Fibroblast of lung (primary cell): ENCODE data around the gene C3orf20. TPM values are rescaled to one million over a fixed set of nuclear protein-coding genes. Genes with fewer than 3 reads are reported as not detected.

ENCODE experiments used
- DNase-seq, 2 donors: peaks; one replicate each; pipeline versions ENCODE4 v3.0.0 to v3.0.0-alpha.2; 2010; ENCODE audit warnings: low read depth in 2 of 2
- H2AFZ ChIP-seq: 2 replicates; pipeline ENCODE4 v1.5.1; 2012; ENCODE audit warnings: low read length, control low read depth, inconsistent platforms
- H3K27ac ChIP-seq: 2 replicates; pipeline ENCODE4 v1.5.1; 2011; ENCODE audit warnings: low read length, control low read depth; ENCODE audit not compliant: insufficient read depth
- H3K27me3 ChIP-seq: 2 replicates; pipeline ENCODE4 v1.5.1; 2011; ENCODE audit warnings: mild to moderate bottlenecking, low read length; ENCODE audit not compliant: control insufficient read depth, insufficient read depth
- H3K36me3 ChIP-seq: 2 replicates; pipeline ENCODE4 v1.5.1; 2011; ENCODE audit warnings: low read length; ENCODE audit not compliant: control insufficient read depth, insufficient read depth
- H3K4me1 ChIP-seq: 2 replicates; pipeline ENCODE4 v1.5.1; 2011; ENCODE audit warnings: low read length; ENCODE audit not compliant: control insufficient read depth, insufficient read depth; ENCODE audit errors: extremely low read depth
- H3K4me2 ChIP-seq: 2 replicates; pipeline ENCODE4 v1.5.1; 2011; ENCODE audit warnings: low read length, control low read depth; ENCODE audit not compliant: insufficient read depth; ENCODE audit errors: extremely low read depth
- H3K4me3 ChIP-seq, 4 experiments: fragments of 200-600 bp in 1 of 4; sonication (generic) in 1 of 4; replicated peaks in 1 of 4; 2 replicates each; pipeline ENCODE4 v1.5.1; 2011 to 2016; ENCODE audit warnings: low read length in 4 of 4, low read depth in 3 of 4, mild to moderate bottlenecking in 3 of 4, control low read depth in 2 of 4, inconsistent platforms in 1 of 4, mixed read lengths in 1 of 4; ENCODE audit not compliant: insufficient read depth in 1 of 4; ENCODE audit errors: control extremely low read depth in 1 of 4
- H3K79me2 ChIP-seq: 2 replicates; pipeline ENCODE4 v1.5.1; 2012; ENCODE audit warnings: mild to moderate bottlenecking, low read length, inconsistent platforms; ENCODE audit not compliant: control insufficient read depth, insufficient read depth
- H3K9ac ChIP-seq: 2 replicates; pipeline ENCODE4 v1.5.1; 2011; ENCODE audit warnings: mild to moderate bottlenecking, low read length, control low read depth; ENCODE audit not compliant: insufficient read depth
- H3K9me3 ChIP-seq: 2 replicates; pipeline ENCODE4 v1.5.1; 2012; ENCODE audit warnings: low read depth, low read length; ENCODE audit not compliant: control insufficient read depth, insufficient read depth
- H4K20me1 ChIP-seq: 2 replicates; pipeline ENCODE4 v1.5.1; 2011; ENCODE audit warnings: low read length; ENCODE audit not compliant: control insufficient read depth, insufficient read depth; ENCODE audit errors: extremely low read depth
- CTCF ChIP-seq, 2 donors: IDR thresholded peaks in 1 of 2; conservative IDR thresholded peaks in 1 of 2; 1 replicate in 1 of 2; 2 replicates in 1 of 2; pipeline ENCODE4 v1.5.1; 2011 to 2012; ENCODE audit warnings: low read length in 2 of 2, control low read depth in 1 of 2, inconsistent platforms in 1 of 2, low read depth in 1 of 2, mild to moderate bottlenecking in 1 of 2
- EZH2 ChIP-seq: IDR thresholded peaks from 2 replicates; pipeline ENCODE4 v1.5.1; 2012; ENCODE audit warnings: low read length, control low read depth, mild to moderate bottlenecking; ENCODE audit errors: missing control alignments
- polyA plus RNA-seq, 2 donors: library from polyadenylated mRNA; depleted of rRNA in 1 of 2; stranded (reverse) in 1 of 2; unstranded in 1 of 2; fragments of >200 nt; gene quantifications; 2 replicates each; pipeline ENCODE4 v1.2.1, GENCODE V29; 2011 to 2012; ENCODE audit warnings: missing spikeins in 1 of 2
- total RNA-seq: library from RNA; depleted of rRNA; stranded (reverse); fragments of >200 nt; gene quantifications from 2 replicates; pipeline ENCODE4 v1.2.1, GENCODE V29; 2014

The C3orf20 gene
- total and polyA plus RNA-seq, 2 donors (not counting 1 experiment from before 2014, with no cell fraction given): not detected

GRCh38 chr3:14721126-14721864 lies 46.4 kb downstream of the C3orf20 start:
- Histone ChIP-seq H2AFZ (no peak overlapping the region), H3K9ac (no peak overlapping the region), H3K27ac (no peak overlapping the region), H3K9me3 (no peaks in the 10 kb centered on the region), H3K4me2 (no peak overlapping the region), H3K27me3 (no peaks in the 10 kb centered on the region), H3K4me1 (peaks cover 2% of the 10 kb centered on the region), H3K4me3 (no peak overlapping the region), H3K79me2 (no peaks in the 10 kb centered on the region), H4K20me1 (no peaks in the 10 kb centered on the region), H3K36me3 (no peaks in the 10 kb centered on the region)
- TF ChIP-seq CTCF (conservative IDR thresholded peaks at IDR 0.05 in 1 of 2, IDR thresholded peaks at IDR 0.05 in 1 of 2; ENCODE audit: low read depth in 1 of 2, low read length in 2 of 2) (no peak), EZH2 (no peak)
- DNase-seq: no peak

DNA sequence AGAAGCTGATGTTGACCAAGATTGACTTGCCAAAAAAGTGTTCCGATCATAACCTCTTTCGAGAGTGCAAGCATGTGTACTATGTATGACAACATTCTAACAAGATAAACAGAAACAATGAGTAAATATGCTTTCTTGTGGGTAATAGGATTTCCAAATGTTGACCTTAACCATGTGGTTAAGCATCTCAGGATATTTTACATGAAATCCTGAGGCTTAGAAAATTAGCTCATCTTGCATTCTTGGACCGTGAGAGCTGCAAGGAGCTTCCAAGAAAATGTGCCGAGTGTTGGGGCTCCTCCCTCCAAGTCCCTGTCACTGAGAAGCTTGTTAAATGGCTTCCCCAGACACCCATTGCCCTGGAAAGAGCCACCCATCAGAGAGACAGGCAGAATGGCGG lies 50.1 kb downstream of the C3orf20 start:
- peak; percentile 30 to 93 for DNase-seq
- Histone ChIP-seq H3K4me1 (peaks cover 2% of the 10 kb centered on the region), H3K27ac (peak overlapping the region; percentile 47), H3K9me3 (no peaks in the 10 kb centered on the region), H3K4me3 (no peak overlapping the region), H3K79me2 (no peaks in the 10 kb centered on the region), H4K20me1 (no peaks in the 10 kb centered on the region), H2AFZ (no peak overlapping the region), H3K4me2 (peak overlapping the region; percentile 17), H3K36me3 (no peaks in the 10 kb centered on the region), H3K27me3 (no peaks in the 10 kb centered on the region), H3K9ac (no peak overlapping the region)
- no peak for TF ChIP-seq CTCF (conservative IDR thresholded peaks at IDR 0.05 in 1 of 2, IDR thresholded peaks at IDR 0.05 in 1 of 2; ENCODE audit: low read depth in 1 of 2, low read length in 2 of 2)
- no peak for TF ChIP-seq EZH2

DNA sequence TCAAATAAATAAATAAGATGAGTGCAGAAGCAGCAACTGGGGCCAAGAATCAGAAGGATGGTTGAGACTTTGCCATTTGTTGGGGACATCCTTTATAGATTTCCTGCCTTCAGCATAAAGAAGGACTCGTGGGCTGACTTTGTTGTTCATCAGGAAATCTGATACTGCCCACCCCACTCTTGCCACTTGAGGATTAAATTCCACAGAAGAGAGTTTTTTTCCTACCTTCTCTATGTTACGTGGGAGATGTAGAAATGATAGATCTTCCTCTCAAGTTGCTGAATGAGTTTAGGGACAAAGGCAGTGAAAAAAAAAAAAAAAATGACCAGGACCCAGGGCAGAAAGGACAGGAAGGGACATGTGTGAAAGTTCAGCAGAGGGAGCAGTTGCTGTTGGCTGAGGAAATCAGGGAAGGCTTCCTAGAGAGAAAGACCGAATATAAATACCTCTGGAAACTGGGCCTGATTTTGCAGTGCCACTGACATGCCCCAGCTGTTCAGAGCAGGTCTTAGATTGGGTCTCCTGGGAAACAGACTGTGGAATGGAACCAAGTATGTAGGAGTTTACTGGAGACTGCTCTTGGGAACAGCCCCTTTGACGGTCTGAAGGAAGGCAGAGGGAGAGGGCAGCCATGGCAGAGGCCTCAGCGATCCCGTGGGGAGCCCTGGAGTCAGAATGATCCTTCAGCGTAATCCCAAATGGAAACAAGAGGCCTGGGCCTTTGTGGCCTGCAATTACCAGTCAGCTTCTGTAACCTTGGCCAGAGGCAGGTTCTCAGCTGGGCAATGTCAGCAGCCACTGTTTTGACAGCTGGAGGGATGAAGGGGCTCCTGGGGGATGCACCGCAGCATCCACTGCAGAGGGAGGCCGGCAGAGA lies 50.9 kb downstream of the C3orf20 start:
- no peaks in the 10 kb centered on the region for H3K27me3 ChIP-seq
- H3K9me3 ChIP-seq: no peaks in the 10 kb centered on the region
- H3K4me3 ChIP-seq: no peak overlapping the region
- H2AFZ ChIP-seq: no peak overlapping the region
- H3K36me3 ChIP-seq: no peaks in the 10 kb centered on the region
- H3K27ac ChIP-seq: peak overlapping the region; percentile 47
- no peaks in the 10 kb centered on the region for H4K20me1 ChIP-seq
- peak; percentile 23 to 97 for DNase-seq
- TF ChIP-seq EZH2 (no peak), CTCF (conservative IDR thresholded peaks at IDR 0.05 in 1 of 2, IDR thresholded peaks at IDR 0.05 in 1 of 2; ENCODE audit: low read depth in 1 of 2, low read length in 2 of 2) (peak in 1 of 2 donors; percentile 8)
- H3K79me2 ChIP-seq: no peaks in the 10 kb centered on the region
- peak overlapping the region; percentile 17 for H3K4me2 ChIP-seq
- peaks cover 2% of the 10 kb centered on the region for H3K4me1 ChIP-seq
- peak overlapping the region; percentile 4 for H3K9ac ChIP-seq
